EL (cell line): ENCODE measurements around the gene NECTIN1.

ENCODE experiments used
- DNase-seq: peaks from one replicate; pipeline ENCODE4 v3.0.0-alpha.2; 2016

The NECTIN1 gene

GRCh38 chr11:119668676-119669075, 60.3 kb downstream of the NECTIN1 start:
- DNase-seq = no peak

DNA sequence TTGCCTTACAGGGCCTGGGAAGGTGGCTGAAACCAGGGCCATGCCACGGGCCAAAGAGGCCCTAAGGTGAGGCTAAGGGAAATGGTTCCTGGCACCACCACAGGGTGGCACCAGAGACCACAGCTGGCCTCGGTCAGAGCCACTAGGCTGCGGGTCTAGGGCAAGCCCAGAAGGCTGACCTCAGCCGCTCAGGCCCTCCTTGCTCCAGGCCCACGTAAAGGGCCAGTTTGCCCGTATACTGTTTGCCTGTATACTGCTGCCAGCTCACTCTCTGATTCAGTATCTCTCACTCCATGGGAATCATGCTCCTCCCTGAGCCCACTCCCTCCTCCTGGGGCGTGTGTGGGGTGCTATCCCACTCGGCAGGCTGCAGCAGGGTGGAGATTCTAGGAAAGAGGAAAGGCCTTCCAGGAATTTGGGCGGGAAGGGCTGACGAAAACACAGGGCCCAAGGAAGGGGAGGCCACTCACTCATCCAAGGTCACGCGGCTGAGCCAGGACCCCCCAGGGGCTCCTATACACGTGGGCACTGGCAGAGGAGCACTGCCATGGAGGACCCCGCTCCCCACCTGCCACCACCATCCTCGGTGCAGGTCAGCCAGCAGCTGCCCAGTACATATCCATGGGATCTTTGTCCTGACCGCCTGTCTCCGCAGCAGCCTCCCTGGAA, 62.4 kb downstream of the NECTIN1 start:
- peak; percentile 67 for DNase-seq

DNA sequence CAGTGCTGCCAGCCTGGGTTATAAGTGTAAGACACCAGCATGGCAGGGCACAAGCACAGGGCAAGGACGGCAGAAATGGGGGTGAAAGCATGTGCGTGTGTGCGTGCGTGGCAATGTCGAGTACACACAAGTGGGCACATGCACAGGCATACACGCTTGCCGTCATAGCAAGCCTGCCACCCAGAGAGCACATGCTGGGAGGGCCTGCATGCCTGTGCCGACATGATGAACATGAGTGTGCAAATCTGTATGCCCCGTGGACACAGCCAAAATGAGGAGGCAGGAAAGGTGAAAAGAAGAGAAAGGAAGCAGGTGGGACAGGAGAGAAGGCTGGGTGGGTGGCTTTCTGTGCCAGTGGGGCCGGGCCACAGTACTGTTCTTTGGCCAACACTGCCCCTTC, 62.9 kb downstream of the NECTIN1 start:
- no peak for DNase-seq

DNA sequence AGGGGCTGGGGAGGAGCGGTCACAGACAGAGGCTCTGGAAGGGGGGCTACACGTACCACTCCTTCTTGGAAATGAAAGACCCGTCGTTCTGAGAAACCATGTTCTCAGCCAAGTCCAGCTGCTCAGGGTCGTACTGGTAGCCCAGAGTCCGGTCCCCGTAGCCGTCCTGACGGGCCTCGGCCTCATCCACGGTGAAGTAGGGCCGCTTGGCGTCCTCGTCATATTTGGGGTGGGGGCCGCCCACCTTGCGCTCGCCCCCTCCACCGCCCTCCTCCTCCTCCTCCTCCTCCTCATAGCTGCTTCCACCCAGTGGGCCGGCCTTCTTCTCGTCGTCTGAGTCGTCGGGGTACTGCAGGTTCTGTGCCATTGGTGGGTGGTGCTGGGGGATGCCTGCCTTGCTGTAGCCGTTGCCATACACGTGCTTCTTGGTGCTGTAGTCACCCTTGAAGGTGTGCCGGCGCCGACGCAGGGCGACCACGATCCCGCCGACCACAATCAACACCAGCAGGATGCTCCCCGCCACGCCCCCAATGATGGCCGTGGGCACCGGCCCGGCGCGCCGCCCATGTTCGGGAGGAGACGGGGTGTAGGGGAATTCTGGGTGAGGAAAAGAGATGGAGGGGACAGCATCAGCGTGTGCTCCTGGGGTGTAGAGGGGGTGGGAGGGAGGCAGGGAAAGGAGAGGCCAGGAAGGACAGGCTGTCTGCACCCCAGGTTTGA, 64.1 kb downstream of the NECTIN1 start:
- DNase-seq = no peak

DNA sequence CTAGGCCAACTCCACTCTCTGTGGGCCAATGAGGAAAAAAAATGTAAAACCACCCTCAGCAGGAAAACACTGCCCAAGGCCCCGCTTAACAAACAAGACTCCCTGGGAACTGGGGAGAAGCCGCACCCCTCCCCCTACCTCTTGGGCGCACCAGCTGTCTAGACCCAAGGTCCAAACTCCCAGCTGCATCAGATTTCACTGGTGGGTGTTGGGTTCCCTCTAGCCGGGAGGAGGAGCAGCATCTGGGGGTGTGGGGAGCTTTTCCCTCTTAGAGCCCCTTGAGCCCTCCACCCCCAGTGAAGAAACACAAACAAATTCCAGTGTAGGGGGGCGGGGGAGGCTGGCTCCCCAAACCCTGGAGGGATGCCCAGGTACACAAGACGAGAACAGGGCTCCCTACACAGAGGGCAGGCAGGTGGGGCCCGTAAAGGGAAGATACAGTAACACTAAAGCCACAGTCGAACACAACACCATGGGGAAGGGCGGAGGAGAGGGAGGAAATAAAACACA, 64.9 kb downstream of the NECTIN1 start:
- DNase-seq = no peak

DNA sequence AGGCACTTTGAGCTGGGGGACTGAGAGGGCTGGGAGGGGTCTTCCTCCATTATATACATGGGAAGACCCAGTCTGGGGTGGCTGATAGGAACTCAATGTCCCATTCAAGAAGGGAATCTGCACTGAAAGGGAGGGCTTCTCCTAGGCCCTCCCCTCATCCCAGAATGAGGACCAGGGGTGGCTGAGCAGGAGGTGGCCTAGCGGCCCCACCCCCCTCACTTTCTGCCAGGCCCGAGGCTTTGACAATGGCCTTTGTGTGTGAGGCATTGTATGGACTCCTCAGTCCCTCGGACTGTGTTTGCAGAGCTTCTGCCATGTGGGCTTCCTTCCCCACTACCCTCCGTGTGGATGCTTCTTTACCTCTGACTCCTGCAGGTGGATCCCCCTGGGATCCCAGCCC, 65.7 kb downstream of the NECTIN1 start:
- DNase-seq = no peak

- DNase-seq = no peak
These were observed 67.8 kb downstream of the NECTIN1 start for GRCh38 chr11:119661226-119661625.

GRCh38 chr11:119659971-119660723, 68.9 kb downstream of the NECTIN1 start:
- no peak for DNase-seq

DNA sequence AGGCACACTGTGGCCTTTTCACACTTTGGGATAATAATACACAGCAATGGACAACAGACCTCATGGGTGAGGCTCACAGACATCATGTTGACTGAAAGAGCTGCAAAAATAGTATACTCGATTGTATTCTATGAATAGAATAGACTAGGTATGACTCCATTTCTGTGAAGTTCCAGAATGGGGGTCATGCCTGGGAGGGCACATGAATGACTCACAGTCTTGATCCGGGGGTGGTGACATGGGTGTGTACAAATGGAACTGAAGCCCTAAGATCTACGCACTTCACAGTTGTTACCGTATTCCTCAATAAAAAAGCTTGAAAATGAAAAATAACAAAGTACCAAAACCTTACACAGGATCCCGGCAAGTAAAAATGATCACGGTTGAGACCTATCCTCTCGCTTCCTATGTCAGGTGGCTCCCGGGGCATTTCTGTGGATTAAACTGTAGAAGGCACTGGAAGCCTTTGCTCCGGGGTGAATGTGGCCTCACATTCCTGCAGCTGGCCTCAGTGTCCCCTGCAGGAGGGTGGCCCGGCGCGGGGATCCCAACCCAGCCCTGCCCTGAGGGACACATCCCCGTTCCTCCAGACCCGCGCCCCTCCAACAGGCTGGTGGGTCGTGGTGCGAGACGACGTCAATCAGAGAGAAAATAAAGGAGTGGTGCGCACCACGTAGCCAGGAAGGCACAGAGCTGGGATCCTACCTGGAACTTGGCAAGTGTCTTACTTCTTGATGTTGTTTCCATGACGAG, 75.9 kb downstream of the NECTIN1 start:
- DNase-seq = no peak

DNA sequence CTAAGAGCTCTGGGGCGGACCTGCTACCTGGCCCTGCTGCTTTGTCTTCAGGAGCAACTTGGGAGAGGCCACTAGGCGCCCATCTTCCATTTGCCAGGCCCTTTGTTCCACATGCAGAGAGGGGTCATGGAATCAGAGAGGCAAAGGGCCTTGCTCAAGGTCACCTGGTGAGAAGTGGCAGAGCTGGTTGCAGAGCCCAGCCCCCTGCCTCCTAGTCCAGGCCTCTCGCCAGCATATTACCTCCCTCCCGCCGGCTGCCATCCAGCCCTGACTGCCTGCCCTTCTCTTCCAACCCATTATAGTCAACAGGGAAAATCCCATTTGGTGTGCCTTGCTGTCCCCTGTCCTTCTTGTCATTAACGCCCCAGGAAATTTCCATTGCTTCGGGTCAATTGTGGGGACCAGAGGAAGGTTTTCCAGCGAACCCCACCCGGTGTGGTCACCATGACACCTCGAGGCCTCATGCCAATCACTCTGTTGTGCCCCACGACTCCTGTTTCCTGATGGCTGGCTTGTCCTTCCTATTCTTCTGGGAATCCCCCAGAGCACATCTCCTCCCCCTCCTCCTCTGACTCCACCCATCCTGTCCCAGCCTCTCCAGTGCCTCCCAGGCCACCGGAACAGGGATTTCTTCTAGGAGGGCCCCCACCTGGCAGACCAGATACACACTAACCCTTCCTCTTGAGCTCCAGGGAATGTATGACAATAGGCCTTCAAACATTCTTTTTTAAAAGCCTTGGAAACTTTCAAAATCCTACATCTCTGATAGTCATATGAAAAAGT, 77.0 kb downstream of the NECTIN1 start:
- no peak for DNase-seq

- no peak for DNase-seq
These were observed 78.7 kb downstream of the NECTIN1 start for GRCh38 chr11:119650251-119650650.

DNA sequence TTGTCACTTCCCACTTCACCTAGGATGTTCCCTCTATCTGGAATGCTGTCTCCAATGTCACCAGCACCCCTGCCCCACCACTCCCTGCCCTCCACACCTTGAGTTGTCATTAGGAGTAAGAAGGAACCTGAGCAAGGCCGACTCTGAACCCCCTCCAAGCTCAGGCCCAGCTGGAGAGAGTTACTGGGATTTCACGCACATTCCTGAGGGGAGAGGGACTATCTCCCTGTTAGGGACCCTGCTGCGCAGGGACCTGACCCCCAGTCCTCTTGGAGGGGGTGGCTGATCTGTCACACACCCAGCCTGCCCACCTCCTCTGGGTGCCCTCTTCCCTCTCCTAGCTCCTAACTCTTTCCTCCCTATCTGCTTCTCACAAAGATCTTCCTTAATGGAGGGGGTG, 81.7 kb downstream of the NECTIN1 start:
- DNase-seq = no peak

DNA sequence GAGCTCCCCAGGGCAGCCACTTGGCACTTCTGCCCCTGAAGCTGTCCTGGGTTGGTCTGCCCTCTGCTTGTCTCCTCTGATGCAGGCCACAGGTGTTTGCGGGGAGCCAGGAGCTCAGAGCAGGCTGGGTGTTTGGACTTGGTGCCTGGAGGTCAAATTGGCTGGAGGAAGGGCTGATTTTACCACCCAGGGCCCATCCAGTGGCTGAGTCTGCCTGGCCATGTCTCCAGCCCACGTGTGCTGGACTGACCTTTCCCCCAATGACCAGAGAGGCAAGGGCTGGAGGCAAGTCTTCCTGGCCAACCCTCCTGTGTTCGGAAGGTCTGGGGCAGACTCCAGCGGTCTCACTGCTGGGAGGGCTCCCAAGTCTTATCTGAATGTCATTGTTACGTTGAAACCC, 84.0 kb downstream of the NECTIN1 start:
- DNase-seq = no peak

- DNase-seq = no peak
These were observed 84.5 kb downstream of the NECTIN1 start for GRCh38 chr11:119644502-119644901.

GRCh38 chr11:119643876-119644225, 85.1 kb downstream of the NECTIN1 start:
- DNase-seq = no peak

DNA sequence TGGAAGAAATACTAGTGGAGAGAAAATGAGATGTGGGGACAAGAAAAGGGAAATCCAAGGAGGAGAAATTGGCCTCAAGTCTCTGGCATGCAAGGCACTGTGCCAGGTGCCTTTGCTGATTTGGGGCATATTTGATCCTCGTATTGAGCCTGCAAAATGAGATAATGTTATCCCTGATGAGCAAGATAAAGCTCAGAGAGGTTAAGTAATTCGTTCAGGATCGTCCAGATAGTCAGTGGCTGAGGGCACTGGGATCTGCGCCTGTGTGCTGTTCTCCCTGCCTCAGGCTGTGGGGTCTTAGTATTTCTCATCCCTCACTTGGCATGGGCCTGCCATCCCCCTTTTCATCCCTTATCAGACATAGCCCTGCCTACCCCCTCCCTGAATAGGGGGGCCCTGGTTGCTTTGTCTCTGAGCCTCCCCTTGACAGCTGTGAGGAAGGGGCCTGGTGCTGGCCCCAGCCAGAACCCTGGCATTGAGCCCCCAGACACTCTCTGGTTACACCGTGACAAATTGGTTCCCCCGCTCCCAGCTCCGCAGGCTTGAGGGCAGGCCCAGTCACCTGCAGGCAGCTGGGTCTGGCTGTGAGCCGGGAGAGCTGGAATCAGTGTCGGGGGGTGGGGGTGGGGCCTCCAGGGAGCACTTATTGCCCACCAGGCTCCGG, 85.7 kb downstream of the NECTIN1 start:
- no peak for DNase-seq

DNA sequence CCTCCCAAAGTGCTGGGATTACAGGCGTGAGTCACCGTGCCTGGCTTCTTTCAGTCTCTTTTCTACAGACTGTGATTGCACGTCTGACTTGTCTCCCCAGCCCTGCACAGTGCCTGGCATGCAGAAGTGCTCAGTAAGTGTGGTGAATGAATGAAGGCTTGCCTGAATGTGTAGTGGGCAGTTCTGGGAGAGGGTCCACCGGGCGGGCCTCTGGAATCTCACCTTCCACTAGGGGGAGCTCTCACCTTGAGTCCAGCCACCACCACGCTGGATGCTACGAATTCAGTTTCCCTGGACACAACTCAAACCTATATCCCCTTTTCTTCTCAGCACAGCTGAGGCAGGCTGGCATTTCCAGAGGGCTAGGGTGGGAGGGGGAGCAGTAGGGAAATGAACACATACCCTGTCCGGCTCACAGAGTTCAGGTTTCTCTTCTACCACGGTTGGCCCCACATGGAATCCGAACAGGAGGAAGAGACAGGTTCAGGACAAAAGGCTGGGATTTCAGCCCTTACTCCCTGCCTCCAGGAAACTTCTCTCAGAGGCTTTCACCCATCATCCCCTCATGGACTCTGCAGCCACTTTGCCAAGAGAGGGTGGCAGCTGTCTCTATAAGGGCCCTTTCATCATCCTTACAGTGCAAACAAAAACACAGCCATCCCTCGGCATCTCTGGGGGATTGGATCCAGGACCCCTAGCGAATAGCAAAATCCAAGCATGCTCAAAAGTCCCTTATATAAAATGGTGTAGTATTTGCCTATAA, 86.8 kb downstream of the NECTIN1 start:
- DNase-seq = peak; percentile 17

GRCh38 chr11:119640541-119640940, 88.5 kb downstream of the NECTIN1 start:
- no peak for DNase-seq

- no peak for DNase-seq
These were observed 89.3 kb downstream of the NECTIN1 start for GRCh38 chr11:119639642-119640205.

DNA sequence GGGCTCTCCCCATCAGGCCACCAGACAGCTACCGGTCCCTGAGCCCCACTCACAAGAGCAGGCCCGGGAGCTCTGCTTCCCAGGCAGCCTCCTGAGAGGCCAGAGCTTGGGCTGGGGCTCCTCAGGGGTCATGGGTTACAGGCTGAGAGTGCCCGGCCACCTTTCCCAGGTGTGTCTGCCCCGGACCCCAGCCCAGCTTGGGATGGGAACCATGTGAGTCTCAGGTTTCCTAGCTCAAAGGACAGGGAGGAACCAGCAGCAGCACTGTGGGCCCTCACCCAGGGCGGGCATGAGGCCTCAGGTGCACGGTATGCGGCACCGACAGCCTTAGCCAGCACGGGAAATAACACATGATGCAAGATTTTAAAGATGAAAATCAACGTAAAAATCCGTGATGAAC, 90.1 kb downstream of the NECTIN1 start:
- no peak for DNase-seq

- DNase-seq = no peak
These were observed 91.5 kb downstream of the NECTIN1 start for GRCh38 chr11:119637481-119637880.
